Measurements from ENCODE around the gene CD24.

The CD24 gene

GRCh38 chr6:106967936-106968555, 6.5 kb downstream of the CD24 start:
- DNase-seq (ENCODE audit: low read depth), result no peak

- DNase-seq (ENCODE audit: low read depth), result no peak
Observed at GRCh38 chr6:106966671-106967640, 7.6 kb downstream of the CD24 start.

- no peak for DNase-seq (ENCODE audit: low read depth)
Observed at GRCh38 chr6:106966229-106966628, 8.3 kb downstream of the CD24 start.

DNA sequence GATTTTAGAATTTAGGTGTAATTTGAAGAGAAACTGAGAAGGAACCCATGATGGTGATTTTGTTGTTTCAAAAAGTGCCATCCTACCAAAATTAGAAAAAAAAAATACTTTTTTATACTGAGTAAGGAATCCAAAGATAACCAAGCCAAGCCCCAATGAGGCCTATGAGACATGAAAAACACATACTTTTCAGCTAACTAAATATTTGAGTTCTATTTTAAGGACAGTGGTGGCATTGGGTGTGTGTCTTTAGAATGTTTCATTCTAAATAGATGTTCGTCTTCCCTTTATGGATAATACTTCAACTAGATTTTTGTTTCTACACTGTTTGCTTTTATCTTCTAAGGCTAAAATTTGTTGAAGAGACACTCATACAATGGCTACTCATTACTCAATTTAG, 9.6 kb downstream of the CD24 start:
- DNase-seq (ENCODE audit: low read depth), result no peak

DNA sequence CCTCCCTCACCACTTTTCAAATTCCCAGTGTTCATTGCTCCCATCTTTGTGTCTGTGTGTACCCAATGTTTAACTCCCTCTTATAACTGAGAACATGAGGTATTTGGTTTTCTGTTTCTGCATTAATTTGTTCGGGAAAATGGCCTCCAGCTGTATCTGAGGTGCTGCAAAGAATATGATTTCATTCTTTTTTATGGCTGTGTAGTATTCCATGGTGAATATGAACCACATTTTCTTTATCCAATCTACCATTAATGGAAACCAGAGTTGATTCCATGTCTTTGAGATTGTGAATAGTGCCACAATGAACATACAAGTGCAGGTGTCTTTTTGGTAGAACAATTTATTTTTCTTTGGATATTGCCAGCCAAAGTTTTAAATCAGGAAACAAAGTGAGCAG, 10.4 kb downstream of the CD24 start:
- no peak for DNase-seq (ENCODE audit: low read depth)

DNA sequence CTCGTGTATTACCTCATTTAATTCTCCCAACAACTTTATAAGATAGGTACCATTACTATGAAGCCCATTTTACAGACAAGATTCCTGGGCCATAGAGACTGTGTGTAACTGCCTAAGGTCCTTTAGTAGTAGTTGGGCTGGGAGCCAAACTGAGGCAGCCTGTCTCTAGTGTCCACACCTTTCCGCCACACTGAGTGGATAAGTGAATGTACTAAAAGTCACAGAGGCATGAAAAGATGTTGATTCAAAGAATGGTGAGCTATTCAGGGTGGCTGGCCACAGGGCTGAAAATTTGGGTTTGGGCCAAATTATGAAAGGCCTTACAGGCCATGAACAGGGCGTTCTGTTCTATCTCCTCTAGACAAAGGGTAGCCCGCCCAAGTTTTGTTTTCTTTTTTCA, 11.0 kb downstream of the CD24 start:
- DNase-seq (ENCODE audit: low read depth), result no peak

DNA sequence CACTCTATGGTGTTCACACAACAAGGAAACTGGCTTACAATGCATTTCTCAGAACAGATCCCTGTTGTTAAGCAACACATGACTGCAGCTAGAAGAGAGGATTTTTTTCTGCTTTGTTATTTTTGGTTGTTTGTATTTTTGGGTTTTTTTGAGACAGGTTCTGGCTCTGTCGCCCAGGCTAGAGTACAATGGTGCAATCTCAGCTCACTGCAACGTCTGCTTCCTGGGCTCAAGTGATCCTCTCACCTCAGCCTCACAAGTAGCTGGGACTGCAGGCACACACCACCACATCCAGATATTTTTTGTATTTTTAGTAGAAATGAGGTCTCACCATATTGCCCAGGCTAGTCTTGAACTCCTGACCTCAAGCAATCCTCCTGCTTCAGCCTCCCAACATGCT, 12.7 kb downstream of the CD24 start:
- no peak for DNase-seq (ENCODE audit: low read depth)

GRCh38 chr6:106961136-106961535, 13.4 kb downstream of the CD24 start:
- no peak for DNase-seq (ENCODE audit: low read depth)

DNA sequence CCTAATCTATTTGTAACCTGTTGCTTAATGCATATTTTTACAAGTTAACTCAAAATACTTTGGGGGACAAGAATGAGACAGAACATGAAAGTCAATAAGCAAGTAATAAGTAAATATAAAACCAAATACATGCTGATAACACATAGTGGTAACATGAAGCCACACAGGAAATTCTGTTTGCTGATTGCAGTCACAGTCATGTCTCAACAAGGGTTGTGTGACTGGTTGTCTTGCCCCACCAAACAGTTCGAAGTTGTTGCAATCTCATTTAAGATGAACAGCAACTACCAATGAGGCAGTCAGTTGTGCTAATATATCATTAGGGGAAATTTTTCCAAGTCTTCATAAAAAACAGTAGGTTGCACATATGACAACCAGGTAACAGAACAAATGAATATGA, 14.5 kb downstream of the CD24 start:
- no peak for DNase-seq (ENCODE audit: low read depth)

DNA sequence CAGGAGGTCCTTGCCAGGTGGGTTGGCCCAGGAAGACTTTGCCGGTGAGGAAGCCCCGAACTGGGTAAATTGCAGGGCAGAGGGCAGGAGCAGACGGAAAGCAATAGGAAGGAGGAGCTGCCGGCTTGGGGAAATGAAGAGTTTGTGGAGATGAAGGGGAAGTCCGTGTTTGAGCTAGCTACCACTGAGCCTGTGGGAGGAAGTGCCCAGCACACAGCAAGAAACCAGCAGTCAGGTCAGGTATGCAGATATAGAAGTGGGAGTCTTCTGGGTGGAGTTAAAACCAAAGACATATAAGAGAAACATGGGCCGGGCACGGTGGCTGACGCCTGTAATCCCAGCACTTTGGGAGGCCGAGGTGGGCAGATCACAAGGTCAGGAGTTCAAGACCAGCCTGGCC, 34.7 kb downstream of the CD24 start:
- no peak for DNase-seq (ENCODE audit: low read depth)

- no peak for DNase-seq (ENCODE audit: low read depth)
Observed at GRCh38 chr6:106939208-106939607, 35.3 kb downstream of the CD24 start.

GRCh38 chr6:106927531-106928398, 46.8 kb downstream of the CD24 start:
- no peak for DNase-seq (ENCODE audit: low read depth)

DNA sequence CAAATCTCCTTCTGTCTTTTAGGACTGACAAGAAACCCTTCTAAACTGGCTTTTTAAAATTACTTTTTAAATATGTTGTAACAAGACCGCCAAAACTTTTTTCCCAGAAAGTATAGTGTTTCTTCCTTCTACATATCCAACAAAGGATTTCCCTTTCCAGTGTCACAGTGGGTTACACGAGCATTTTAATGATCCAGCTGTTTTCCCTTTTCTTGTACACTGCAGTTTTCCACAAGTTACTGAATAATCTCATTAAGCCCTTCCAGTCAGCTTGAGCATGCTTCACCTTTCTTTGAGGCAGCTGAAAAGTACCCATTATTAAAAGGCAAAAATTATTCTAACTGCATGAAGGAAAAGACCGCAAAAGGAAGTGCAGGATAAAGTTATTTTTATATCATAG, 48.6 kb downstream of the CD24 start:
- DNase-seq (ENCODE audit: low read depth), result no peak

DNA sequence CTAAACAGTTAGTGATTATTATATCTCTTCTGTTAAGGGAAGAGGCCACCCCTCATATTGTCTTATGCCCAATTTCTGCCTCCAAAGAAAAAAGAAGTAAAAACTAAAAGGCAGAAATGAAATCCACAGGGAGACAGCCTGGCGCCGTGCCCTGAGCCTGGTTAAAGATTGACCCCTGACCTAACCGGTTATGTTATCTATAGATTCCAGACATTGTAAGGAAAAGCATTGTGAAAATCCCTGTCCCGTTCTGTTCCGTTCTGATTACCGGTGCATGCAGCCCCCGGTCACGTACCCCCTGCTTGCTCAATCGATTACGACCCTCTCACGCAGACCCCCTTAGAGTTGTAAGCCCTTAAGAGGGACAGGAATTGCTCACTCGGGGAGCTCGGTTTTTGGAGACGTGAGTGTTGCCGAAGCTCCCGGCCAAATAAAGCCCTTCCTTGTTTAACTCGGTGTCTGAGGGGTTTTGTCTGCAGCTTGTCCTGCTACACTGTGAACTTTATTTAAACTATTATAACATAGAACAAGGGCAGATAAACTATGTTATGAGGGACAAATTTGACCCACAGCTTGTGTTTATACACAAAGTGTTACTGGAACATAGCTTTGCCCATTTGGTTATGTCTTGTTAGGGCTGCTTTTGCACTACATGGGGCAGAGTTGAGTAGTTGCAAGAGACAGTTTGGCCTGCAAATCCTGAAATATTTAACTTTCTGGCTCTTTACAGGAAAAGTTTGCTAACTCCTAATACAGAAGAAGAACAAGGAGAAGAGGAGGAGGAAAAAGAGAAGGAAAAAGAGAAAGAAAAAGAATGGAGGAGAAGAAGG, 49.6 kb downstream of the CD24 start:
- no peak for DNase-seq (ENCODE audit: low read depth)

- no peak for DNase-seq (ENCODE audit: low read depth)
Observed at GRCh38 chr6:106922626-106923025, 51.9 kb downstream of the CD24 start.

Data from GM04504 (cell line).